HG02943 (cell line): ENCODE measurements around the gene ANKRD18A.
A peak's percentile ranks its signal among the peaks of the same experiment; 100 is the strongest.

ENCODE experiments used
- ATAC-seq: cut with Tn5 transposase; IDR thresholded peaks from one replicate; pipeline ENCODE4 v1.9.1; 2021; ENCODE audit warnings: mild to moderate bottlenecking, low read depth, moderate library complexity; ENCODE audit not compliant: unreplicated experiment

The ANKRD18A gene

GRCh38 chr9:38620483-38621433 lies at the start of gene ANKRD18A:
ANKRD18A (minus strand) TSS chr9:38620596; CDS start chr9:38620285, 311 bp downstream.
- peak; percentile 55 for ATAC-seq

DNA sequence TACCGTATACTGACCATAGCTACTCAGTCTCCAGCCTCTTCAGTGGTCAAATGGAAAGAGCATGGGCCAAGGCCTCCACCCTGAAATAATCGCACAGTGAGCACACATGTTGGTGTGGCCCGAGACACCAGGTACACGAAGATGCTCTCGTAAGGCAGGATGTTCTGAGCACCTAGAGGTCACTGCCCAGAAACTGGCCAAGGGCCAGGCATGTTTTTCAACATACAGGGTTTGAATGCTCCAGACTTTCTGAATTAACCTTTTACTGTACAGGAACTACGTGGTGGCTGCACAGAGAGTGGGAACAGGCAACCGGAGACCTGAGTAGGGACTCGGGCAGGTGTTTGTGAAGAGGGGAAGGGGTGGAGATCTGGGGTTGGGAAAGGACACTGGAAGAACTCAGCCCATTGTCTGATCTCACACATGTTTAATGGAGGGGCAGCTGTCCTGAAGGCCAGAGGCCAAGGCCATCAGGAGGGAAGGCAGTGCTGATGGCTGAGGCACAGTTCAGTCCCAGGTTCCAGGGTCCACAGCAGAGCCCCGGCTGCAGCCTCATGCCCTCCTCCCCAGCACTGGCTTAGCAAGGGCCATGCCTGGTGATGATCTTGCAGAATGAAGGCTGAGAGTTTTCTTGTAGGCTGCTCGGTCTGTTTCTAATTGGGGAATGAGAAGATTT lies 48.5 kb upstream of the ANKRD18A start:
- ATAC-seq: no peak

DNA sequence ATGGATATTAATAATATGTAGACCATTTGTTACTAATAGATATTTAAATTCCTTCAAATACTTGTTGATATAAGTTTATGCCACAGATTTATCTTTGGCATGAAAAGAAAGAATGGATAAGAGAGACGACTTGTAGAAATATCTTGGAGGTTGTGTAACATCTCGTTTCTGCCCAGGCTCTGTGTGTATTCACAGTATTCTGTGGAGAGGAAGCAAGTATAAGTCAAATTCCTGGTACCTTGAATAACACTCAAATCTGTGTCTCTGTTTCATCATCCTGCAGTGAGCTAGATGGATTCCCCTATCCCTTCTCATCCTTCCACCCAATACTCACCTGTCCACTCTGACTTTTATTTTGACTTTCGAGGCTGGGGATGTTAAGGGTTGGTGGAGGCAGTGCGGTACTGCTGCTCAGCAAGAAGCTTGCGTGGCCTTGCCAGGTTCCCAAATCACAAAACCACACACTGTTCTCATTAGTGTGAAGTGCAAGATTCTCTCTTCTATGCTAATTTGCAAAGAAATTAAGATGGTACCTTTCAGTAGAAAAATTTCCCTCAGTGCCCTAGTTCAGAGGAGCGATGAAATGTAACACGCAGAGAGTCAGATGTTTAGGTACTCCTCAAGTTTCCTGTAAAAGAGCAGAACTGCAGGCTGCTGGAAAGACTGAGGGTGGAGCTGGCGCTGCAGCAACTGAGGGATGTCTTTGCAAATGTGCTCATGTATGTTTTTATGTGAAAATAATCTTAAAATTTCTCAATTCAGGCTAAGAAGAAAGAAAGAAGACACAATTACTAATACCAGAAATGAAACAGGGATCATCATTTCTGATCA lies 42.6 kb upstream of the ANKRD18A start:
- no peak for ATAC-seq

- no peak for ATAC-seq
Observed at GRCh38 chr9:38659538-38659937, 39.1 kb upstream of the ANKRD18A start.

DNA sequence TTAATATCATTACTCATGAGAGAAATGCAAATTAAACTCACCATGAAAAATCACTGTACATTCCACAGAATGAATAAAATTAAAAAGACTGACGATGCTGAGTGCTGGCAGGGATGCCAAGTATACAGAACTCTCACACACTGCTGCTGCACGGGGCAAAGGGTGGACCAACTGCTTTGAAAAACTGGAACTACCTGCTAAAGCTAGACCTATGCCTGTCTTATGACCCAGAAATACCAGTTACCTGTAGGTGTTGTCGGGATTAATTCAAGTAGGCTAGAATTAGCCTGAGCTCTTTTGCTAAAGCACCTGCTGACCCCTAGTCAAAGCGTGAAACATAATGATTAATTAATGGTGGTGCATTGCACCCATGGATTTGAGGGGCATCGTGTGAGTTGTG lies 36.5 kb upstream of the ANKRD18A start:
- ATAC-seq: no peak

DNA sequence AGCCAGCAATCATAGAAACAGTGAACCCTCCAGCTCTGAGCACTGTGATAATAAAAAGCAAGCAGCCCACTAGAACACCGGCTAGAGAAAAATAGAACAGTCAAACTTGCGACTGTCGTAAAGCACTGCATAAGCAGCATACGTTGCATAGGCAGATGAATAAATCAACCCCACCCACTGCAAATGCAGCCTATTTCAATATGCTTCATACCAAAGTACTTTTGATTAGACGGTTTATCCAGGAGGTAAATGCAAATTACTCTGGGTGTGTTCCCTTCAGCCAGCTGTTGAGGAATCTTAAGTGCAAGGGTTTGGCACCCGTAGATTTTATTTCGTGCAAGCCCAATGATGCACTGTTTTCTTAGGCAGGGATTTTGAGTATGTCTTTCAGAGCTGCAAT lies 32.1 kb upstream of the ANKRD18A start:
- ATAC-seq: no peak

- no peak for ATAC-seq
Observed at GRCh38 chr9:38652044-38652443, 31.6 kb upstream of the ANKRD18A start.

DNA sequence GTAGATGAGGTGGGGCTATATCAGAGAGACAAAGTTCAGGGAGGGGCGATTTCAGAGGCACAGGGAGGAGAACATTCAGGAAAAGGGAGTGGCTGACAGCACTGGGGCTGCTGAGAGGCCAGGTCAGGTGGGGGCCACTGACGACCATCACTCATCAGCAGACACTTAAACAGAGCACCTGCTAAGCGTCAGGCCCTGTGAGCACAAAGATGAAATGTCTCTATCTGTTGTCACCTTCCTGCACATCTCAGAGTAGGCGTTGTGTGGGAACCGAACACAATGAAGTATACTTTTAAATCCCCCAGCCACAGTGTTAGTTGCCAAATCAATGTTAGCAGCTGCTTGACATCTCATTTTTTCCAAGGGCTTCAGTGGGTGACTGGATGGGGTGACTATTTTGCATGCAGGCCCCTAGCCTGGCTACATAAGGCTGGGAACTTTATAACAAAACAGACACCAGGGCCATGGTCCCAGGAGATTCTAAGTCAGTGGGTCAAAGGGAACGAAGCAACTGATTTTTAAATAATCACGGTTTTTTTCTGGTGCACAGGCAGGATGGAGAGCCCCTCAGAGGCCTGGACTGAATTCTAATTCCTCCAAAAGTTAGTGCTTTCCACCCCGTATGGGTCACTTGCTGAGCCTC lies 31.1 kb upstream of the ANKRD18A start:
- ATAC-seq: no peak

DNA sequence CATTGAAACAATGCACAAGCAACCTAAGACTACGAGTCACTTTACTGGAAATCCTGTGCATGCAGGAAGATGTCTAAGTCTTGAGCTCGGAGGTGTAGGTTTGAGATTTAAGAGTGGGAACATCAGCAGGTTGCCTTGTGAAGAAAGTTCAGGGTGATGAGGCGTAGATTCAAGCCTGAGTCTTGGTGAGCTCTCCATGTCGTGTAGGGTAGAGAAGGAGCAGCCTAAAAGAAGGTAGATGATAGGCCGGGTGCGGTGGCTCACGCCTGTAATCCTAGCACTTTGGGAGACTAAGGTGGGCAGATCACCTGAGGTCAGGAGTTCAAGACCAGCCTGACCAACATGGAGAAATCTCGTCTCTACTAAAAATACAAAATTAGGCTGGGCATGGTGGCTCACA lies 30.2 kb upstream of the ANKRD18A start:
- ATAC-seq: no peak

- ATAC-seq: no peak
Observed at GRCh38 chr9:38649731-38650363, 29.5 kb upstream of the ANKRD18A start.

DNA sequence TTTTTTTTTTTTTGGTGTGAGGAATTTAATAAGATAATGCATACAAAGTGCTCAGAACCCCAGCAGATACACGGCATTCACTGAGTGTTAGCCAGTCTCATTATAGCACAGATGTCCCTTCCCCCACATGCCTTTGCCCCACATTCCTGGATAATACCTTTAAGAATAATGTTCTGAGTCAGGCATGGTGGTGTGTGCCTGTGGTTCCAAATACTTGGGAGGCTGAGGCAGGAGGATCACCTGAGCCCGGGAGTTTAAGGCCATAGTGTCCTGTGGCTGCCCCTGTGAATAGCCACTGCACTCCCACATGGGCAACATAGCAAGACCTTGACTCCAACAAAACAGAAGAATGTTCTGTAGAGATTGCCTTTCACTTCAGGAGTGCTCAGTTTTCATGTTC lies 24.2 kb upstream of the ANKRD18A start:
- ATAC-seq: no peak

DNA sequence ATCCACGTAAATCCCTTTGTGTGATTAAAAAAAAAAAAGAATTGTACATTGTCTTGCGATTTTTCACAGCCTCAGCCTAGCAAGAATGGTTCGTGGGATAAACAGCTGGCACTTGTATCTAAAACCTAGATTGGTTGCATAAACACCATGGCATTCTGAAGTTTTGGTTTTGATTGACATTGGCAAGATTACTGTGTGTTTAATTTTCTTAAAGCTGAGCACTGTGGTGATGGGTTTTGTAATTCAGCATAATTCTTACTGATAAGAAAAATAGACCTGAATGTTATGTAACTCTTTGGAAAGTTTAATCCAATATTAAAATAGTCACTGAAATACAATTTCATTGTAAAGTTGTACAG lies 23.4 kb upstream of the ANKRD18A start:
- ATAC-seq: no peak

DNA sequence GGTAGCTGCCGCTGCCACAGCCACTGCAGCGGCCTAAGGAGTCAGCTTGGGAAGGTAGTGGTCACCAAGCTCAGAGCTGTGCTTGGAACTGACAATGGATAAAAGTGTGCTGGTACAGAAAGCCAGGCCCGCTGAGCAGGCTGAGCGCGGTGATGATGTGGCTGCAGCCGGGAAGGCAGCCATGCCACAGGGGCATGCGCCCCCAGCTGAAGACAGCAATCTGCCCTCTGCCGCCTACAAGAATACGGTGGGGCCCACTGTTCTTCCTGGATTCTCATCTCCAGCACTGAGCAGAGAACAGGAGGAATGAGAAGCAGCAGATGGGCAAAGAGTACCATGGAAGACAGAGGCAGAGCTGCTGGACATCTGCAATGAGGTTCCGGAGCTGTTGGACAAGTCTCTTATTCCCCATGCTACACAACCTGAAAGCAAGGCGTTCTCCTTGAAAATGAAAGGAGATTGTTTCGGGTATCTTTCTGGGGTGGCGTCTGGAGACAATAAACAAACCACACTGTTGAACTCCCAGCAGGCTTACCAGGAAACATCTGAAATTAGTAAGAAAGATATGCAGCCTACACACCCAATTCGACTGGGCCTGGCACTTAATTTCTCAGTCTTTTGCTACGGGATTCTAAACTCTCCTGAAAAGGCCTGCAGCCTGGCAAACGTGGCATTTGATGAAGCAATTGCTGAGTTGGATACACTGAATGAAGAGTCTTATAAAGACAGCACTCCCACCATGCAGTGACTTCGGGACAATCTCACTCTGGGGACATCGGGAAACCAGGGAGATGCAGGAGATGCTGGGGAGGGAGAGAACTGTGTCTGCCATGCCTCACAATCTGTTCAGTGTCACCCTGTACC lies 22.8 kb upstream of the ANKRD18A start:
- no peak for ATAC-seq

DNA sequence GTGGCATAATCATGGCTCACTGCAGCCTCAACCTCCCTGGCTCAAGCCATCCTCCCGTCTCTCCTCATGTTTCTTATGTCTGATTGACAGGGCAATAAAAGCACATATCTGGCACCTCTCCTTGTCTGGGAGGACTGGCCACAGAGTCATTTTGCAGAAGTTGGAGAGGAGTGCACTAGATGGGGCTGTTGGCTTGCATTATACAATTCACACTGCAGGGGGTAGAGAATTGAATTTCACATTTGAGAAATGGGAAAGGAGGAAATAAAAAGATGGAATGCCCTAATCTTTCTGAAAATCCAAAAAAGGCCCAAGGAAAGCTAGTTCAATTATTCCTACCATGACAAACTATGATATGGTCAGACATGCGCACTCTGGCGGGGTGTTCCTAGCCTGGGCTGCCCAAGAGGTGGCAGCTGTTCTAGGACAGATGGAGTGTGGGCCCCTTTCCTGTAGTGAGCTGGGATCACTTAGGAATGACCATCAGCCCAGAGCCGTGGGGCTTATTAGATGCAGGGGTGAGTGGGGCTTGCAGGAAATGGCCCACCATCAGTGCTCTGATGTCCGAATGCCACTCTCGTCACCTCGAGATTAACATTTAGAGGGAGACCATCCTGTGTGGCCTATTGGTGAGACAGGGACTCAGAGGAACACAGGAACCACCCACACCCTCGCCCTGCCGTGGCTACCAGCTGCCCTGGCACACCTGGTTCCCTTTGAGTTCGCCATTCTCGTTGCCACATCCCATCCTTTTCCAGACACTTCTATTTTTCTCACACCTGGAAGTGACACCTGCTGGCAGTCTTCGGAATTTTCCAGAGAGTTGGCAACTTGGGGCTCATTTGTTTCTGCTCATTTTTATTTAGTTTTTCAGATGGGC lies 21.8 kb upstream of the ANKRD18A start:
- no peak for ATAC-seq

- ATAC-seq: no peak
Observed at GRCh38 chr9:38641142-38641541, 20.7 kb upstream of the ANKRD18A start.

GRCh38 chr9:38639577-38639940 lies 19.2 kb upstream of the ANKRD18A start:
- no peak for ATAC-seq

GRCh38 chr9:38638881-38639576 lies 18.6 kb upstream of the ANKRD18A start:
- ATAC-seq: no peak

DNA sequence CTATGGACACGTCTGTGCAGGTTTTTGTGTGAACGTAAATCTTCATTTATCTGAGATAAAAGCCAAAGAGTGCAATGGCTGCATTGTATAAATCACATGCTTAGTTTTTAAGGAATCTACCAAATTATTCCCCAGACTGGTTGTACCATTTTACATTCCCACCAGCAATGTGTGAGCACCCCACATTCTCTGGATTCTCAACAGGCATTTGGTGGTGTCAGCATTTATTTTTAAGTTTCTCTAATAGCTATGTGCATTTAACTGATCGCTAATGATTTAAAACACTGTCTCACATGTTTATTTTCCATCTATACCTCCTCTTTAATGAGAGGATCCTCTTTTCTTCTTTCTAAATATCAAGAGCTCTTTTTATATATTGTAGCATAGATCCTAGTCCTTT lies 13.9 kb upstream of the ANKRD18A start:
- no peak for ATAC-seq
